ENCODE results near the gene GLCE. TPM values are rescaled to one million over a fixed set of nuclear protein-coding genes. Genes with fewer than 3 reads are reported as not detected.

The GLCE gene
- total RNA-seq, 1 donor: 3.7 TPM

DNA sequence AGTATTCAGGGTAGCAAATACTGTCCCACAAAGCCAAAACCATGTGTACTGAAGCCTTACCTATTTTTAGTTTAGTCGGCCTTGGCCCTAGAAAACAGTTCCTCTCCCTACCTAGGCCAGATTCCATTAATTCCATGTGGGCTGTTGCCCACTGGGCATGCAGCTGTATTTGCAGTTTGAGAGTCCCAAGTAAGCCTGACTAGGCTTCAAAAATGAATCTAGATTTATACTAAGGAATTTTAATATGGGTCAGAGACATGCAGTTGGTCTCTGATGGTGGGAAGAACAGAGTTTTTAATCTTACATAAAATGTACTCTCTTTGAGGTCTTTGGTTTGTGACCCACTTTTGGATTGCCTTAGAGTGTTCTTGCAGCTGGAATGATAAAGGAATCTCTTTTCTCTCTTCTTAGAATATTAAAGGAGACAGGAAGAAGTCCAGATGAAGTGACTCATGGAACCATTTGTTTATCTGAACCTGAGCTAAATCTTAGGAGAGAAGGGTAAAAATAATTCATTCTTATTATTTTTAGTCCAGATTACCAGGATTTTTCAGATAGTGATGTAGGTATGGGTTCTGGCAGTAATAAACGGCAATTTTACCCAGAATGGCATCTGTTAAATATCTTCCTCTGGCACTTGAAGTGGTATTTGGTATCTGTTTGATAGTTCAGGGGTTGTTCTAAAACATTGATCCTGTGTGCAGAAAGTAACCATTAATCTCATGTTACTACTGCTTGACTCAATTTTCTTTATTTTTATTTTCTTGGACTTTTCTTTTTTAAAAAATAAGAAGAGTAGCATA lies 33.8 kb downstream of the GLCE start:
- Histone ChIP-seq H3K4me1 (ENCODE audit: insufficient read depth, low read length) (no peaks in the 10 kb centered on the region), H3K27me3 (ENCODE audit: insufficient read depth, low read length) (no peaks in the 10 kb centered on the region), H3K4me3 (ENCODE audit: low read length) (no peak overlapping the region), H3K9me3 (ENCODE audit: low read depth, low read length) (no peaks in the 10 kb centered on the region)

DNA sequence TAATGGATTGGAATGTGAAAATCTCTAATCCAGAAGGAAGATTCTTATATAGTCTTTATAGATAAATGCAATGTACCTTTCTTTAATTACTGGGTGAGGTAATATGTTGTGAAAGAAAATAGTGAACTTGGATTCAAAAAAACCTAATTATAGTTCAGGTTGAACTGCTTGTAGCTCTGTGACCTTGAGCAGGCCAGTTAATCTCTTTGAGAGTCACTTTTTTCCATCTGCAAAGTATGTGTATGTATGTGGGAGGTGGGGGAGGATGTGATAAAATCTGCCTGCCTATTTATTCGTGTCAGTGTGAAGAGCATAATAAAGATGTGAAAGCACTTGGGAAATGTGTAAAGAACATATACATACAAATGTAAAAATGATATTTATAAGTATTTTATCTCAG lies 34.4 kb downstream of the GLCE start:
- Histone ChIP-seq H3K9me3 (ENCODE audit: low read depth, low read length) (no peaks in the 10 kb centered on the region), H3K4me1 (ENCODE audit: insufficient read depth, low read length) (no peaks in the 10 kb centered on the region), H3K27me3 (ENCODE audit: insufficient read depth, low read length) (no peaks in the 10 kb centered on the region), H3K4me3 (ENCODE audit: low read length) (no peak overlapping the region)

DNA sequence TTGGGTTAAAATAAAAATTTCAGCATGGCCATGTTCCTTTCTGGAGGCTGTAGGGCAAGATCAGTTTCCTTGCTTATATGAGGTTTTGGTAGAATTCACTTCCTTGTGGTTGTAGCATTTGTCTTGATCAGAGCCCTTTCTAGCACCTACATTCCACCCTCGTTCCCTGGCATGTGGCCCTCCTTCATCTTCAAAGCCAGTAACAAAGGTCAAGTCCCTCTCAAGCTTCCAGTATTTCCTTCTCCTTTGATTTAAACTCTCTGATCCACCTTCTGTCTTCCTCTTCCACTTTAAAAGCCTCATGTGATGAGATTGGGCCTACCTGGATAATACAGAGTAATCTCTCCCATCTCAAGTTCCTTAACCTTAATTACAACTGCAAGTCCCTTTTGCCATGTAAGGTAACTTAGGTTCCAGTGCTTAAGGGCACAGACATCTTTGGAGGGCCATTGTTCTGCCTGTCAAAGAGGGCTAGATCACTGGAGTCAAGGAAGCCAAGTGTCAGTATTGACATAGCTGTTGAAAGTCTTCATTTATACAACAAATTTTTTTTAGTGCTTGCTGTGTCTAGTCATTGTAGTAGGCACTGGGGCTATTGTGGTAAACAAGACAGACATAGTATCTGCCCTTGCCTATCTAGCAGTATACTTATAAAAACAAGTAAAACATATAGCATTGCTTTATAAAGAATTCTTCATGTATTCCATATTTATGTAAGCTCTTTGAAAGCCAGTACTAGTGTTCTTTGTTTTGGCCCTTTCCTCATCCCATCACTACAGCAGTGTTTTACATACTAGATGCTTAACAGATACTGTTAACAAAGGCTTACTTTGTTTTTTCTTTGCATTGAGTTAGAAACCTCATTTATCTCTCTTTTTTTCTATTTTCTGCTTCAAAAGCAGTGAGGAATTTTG lies 40.7 kb downstream of the GLCE start:
- H3K9me3 ChIP-seq (ENCODE audit: low read depth, low read length): no peaks in the 10 kb centered on the region
- H3K4me1 ChIP-seq (ENCODE audit: insufficient read depth, low read length): no peaks in the 10 kb centered on the region
- H3K4me3 ChIP-seq (ENCODE audit: low read length): no peak overlapping the region
- H3K27me3 ChIP-seq (ENCODE audit: insufficient read depth, low read length): no peaks in the 10 kb centered on the region

DNA sequence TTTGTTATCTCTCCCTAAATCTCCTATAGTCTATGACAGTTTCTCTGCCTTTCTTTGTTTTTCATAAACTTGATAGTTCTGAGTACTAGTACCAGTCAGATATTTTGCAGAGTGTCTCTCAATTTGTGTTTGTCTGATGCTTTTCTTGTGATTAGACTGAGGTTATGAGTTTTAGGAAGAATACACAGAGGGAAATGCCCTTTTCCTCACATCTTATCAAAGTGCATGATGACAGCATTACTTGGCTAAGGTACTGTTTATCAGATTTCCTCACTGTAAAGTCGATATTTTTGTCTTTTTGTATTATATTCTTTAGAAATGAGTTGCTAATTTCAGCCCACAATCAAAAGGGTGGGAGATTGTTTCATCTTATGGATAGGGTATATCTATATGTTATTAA lies 45.6 kb downstream of the GLCE start:
- Histone ChIP-seq H3K9me3 (ENCODE audit: low read depth, low read length) (no peaks in the 10 kb centered on the region), H3K4me1 (ENCODE audit: insufficient read depth, low read length) (no peaks in the 10 kb centered on the region), H3K4me3 (ENCODE audit: low read length) (no peak overlapping the region), H3K27me3 (ENCODE audit: insufficient read depth, low read length) (no peaks in the 10 kb centered on the region)

DNA sequence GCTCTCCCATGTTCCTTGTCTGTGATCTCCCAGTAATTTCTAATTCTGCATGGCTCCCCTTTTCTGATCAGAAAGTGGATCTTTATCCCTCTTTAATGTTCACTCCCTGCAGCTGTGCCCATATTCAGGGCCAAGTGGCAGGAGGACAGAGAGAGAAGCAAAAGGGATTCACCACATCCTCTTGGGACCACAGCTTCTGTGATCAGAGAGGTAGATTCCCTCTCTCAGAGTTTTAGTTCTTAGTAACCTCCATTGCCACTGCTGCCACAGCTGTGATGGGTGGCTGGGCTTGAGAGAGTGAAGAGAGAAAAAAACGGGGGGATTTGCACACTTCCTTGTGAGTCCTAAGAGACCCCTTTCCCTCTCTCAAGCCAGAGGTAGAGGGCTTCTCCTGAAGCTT lies 49.2 kb downstream of the GLCE start:
- Histone ChIP-seq H3K4me3 (ENCODE audit: low read length) (no peak overlapping the region), H3K27me3 (ENCODE audit: insufficient read depth, low read length) (no peaks in the 10 kb centered on the region), H3K9me3 (ENCODE audit: low read depth, low read length) (no peaks in the 10 kb centered on the region)

DNA sequence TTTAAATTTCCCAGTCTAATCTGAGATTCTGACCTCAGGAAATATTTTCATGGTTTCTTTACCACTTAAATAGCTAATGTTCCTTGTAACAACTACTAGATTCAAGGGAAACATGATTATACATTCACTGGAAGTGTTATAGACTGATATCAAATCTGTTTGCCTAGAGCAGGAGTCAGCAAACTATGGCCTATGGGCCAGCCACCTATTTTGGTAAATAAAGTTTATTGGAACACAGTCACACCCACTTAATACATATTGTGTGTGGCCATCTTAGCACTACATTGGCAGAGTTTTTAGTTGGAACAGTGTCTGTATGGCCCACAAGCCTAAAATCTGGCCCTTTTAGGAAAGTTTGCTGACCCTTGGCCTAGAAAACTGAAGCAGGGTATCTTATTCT lies 50.1 kb downstream of the GLCE start:
- Histone ChIP-seq H3K27me3 (ENCODE audit: insufficient read depth, low read length) (no peaks in the 10 kb centered on the region), H3K9me3 (ENCODE audit: low read depth, low read length) (no peaks in the 10 kb centered on the region), H3K4me3 (ENCODE audit: low read length) (no peak overlapping the region), H3K4me1 (ENCODE audit: insufficient read depth, low read length) (no peaks in the 10 kb centered on the region)

More for the DNA sequence above, 49.2 kb downstream of the GLCE start:
- H3K4me1 ChIP-seq (ENCODE audit: insufficient read depth, low read length): no peaks in the 10 kb centered on the region

DNA sequence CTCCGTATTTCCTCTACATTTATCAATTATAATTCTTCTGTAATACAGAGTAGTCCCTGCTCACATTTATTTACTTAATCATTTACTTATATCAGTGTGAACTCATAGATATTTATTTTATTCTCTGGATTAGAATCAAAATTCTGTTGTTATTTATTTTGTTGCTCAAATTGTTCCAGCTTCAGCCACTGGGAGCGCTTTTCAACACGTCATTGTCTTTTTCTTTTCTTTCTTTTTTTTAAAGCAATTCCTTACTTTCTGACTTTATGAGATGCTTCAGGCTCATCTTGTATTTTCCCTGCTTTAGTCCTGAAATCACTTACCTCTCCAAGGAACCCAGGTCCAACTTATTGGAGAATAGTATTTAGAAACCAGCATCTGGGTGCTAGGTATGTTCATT lies 53.4 kb downstream of the GLCE start:
- Histone ChIP-seq H3K4me3 (ENCODE audit: low read length) (no peak overlapping the region), H3K4me1 (ENCODE audit: insufficient read depth, low read length) (no peaks in the 10 kb centered on the region), H3K27me3 (ENCODE audit: insufficient read depth, low read length) (no peaks in the 10 kb centered on the region), H3K9me3 (ENCODE audit: low read depth, low read length) (no peaks in the 10 kb centered on the region)

DNA sequence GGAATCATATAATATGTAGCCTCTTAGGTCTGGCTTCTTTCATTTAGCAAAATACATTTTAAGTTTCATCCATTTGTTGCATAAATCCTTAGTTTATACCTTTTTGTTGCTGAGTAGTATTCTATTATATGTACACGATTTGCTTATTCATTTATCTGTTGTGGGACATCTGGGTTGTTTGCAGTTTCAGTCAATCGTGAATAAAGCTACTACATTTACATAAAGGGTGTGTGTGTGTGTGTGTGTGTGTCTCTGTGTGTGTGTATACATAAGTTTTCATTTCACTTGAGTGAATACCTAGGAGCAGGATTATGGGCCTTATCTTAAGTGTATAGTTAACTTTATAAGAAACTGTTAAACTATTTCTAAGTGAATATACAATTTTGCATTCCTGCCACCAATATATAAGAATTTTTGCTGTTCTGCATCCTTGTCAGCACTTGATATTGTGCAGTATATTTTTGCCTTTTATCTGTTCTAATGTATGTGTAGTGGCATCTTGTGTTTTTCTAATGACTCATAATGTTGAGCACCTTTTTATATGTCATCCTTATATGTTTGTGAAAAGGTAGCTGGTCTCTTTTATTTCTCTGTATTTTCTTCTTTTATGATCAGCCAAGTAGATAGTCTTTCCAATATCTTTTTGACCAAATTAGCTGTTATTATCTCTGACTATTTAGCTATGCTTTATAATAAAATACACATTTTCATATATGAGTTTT lies 55.0 kb downstream of the GLCE start:
- Histone ChIP-seq H3K4me1 (ENCODE audit: insufficient read depth, low read length) (no peaks in the 10 kb centered on the region), H3K9me3 (ENCODE audit: low read depth, low read length) (no peaks in the 10 kb centered on the region), H3K4me3 (ENCODE audit: low read length) (no peak overlapping the region), H3K27me3 (ENCODE audit: insufficient read depth, low read length) (no peaks in the 10 kb centered on the region)

DNA sequence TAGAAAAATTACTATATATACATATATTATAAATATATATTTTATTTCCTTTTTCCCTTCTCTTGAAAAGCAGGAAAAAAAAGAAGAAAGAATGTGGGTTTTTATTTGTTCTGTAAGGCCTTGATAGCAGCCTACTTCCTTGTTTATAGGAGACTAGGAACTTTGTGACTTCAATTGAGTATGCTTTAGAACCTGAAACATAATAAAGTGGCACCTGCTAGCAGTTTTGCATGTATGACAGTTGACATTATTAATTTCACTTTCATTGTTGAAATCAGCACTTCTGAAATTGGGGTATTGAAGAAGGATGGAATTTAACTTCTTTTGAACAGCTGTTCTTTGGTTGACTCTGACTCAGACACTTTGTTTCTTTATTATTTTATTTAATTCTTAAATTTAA lies 56.9 kb downstream of the GLCE start:
- no peaks in the 10 kb centered on the region for H3K4me1 ChIP-seq (ENCODE audit: insufficient read depth, low read length)
- H3K4me3 ChIP-seq (ENCODE audit: low read length): no peak overlapping the region
- no peaks in the 10 kb centered on the region for H3K9me3 ChIP-seq (ENCODE audit: low read depth, low read length)
- H3K27me3 ChIP-seq (ENCODE audit: insufficient read depth, low read length): no peaks in the 10 kb centered on the region

DNA sequence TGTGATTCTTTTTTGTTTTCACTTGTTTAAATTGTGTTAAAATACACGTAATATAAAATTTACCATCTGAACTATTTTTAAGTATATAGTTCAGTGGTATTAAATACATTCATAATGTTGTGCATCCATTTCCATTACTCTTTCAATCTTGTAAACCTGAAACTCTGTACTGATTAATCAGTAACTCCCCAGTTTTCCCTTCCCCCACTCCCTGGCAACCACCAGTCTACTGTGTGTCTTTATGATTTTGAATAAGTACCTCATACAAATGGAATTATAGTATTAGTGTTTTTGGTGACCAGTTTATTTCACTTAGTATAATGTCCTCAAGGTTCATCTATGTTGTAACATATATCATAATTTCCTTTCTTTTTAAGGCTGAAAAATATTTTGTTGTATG lies 59.3 kb downstream of the GLCE start:
- Histone ChIP-seq H3K9me3 (ENCODE audit: low read depth, low read length) (peaks cover 4% of the 10 kb centered on the region), H3K27me3 (ENCODE audit: insufficient read depth, low read length) (no peaks in the 10 kb centered on the region), H3K4me1 (ENCODE audit: insufficient read depth, low read length) (no peaks in the 10 kb centered on the region), H3K4me3 (ENCODE audit: low read length) (no peak overlapping the region)

DNA sequence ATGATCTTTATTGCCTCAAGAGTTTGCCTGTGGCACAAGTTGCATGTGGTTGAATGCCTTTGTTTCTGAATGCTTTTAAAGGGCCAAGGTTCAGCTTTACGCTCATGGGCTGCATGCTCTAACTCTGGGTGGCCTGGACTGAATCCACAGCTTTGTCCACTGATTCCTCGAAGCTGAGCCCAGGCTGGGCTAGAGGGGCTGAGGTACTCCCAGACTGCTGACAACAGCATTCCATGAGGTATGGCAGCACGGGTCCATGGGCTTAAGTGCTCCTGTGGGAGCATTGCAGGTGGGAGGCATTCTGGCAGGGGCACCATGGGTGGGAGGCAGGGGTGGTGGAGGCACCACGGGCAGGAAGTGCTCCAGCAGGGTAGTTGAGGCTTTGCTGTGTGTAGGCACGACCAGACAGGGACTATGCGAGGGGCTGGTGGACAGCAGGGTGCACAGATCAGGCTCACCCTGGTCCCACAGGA lies 61.6 kb downstream of the GLCE start:
- no peaks in the 10 kb centered on the region for H3K4me1 ChIP-seq (ENCODE audit: insufficient read depth, low read length)
- H3K4me3 ChIP-seq (ENCODE audit: low read length): no peak overlapping the region
- H3K27me3 ChIP-seq (ENCODE audit: insufficient read depth, low read length): no peaks in the 10 kb centered on the region
- peaks cover 4% of the 10 kb centered on the region for H3K9me3 ChIP-seq (ENCODE audit: low read depth, low read length)

DNA sequence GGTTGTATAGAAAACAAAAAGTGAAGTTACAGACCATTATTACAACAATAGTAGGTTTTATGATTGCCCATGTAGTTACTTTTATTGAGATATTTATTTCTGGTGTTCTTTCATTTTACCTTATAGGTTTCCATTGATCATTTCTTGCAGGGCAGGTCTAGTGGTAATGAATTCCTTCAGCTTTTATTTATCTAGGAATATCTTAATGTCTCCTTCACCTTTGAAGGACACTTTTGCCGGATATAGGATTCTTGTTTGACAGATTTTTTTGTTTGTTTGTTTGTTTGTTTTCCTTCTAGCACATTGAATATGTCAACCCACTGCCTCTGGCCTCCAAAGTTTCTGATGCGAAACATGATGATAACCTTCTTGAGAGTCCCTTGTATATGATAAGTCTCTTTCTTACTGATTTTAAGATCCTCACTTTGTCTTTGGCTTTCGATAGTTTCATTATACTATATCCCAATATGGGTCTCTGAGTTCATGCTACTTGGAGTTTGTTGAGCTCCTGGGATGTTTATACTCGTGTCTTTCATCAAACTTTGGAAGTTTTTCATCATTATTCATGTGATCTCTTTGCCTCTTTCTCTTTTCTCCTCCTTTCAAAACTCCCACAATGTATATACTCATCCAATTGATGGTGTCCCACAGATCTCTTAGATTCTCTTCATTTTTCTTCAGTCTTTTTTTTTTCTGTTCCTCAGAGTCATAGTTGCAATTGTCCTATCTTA lies 62.8 kb downstream of the GLCE start:
- Histone ChIP-seq H3K4me1 (ENCODE audit: insufficient read depth, low read length) (no peaks in the 10 kb centered on the region), H3K9me3 (ENCODE audit: low read depth, low read length) (peaks cover 4% of the 10 kb centered on the region), H3K4me3 (ENCODE audit: low read length) (no peak overlapping the region), H3K27me3 (ENCODE audit: insufficient read depth, low read length) (no peaks in the 10 kb centered on the region)

DNA sequence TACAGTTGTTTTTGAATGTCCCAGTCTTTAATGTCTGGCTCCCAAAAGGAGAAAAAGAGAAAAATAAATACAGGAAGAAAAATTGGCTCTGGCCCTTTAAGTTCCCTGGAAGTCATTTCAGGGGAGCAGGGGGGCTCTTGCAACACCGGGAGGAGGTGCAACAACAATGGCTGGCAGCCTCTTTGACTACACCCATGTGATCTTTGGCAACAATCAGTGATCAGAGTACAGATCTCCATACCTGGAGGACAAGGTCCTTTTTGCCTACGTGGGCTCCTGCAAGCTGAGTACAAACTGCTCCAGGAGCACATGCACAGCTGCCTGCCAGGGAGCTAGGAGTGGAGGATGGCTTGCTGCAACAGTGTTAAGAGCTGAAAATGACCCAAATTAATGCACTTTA lies 63.9 kb downstream of the GLCE start:
- no peaks in the 10 kb centered on the region for H3K4me1 ChIP-seq (ENCODE audit: insufficient read depth, low read length)
- no peaks in the 10 kb centered on the region for H3K27me3 ChIP-seq (ENCODE audit: insufficient read depth, low read length)
- no peak overlapping the region for H3K4me3 ChIP-seq (ENCODE audit: low read length)
- H3K9me3 ChIP-seq (ENCODE audit: low read depth, low read length): peaks cover 4% of the 10 kb centered on the region

DNA sequence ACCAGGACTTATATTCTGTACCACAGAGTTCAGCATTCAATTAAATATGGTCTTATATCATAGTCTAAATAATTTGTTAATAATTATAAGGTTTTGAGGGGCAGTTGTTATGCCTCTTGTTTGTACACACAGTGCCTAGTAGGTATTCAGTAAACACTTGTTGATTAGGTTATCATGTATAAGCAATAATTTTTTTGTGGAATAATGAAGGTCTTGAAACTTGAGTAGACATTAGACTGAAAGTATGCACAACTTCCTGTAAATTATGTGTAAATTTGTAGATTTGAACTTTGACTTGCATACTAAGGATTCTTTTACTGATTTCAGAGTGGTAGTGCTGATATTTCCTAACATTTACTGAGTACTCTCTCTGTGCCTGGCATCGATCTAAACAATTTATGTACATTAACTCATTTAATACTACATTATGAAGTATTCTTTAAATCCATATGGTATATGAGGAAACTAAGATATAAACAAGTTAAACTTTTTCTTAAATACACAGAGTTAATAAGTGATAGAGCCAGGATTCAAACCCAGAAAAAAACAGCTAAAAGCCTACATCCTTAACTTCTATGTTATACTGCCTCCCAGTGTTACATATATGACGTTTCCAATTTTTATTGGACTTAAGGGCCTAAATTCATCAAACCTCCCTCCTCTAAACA lies 65.1 kb downstream of the GLCE start:
- no peaks in the 10 kb centered on the region for H3K4me1 ChIP-seq (ENCODE audit: insufficient read depth, low read length)

More for the DNA sequence above, 65.1 kb downstream of the GLCE start:
- peaks cover 4% of the 10 kb centered on the region for H3K9me3 ChIP-seq (ENCODE audit: low read depth, low read length)
- H3K4me3 ChIP-seq (ENCODE audit: low read length): no peak overlapping the region
- H3K27me3 ChIP-seq (ENCODE audit: insufficient read depth, low read length): no peaks in the 10 kb centered on the region
